Prostate gland (tissue), 2 donors: Measurements from ENCODE around the gene RNF115.
"Not testable (repeated sequence)": the region's sequence is repeated elsewhere in the genome, so short reads cannot be mapped to it uniquely, and the experiment has no call there.

Experiments
- CTCF ChIP-seq, 4 experiments: fragments of 200-600 bp in 2 of 4; fragments of 450-650 bp in 2 of 4; sonication (generic) in 2 of 4; IDR thresholded peaks; 1 replicate in 3 of 4; 2 replicates in 1 of 4; pipeline ENCODE4 v1.5.1; 2016 to 2019; ENCODE audit warnings: antibody characterized with exemption in 4 of 4, mild to moderate bottlenecking in 2 of 4, moderate library complexity in 2 of 4
- POLR2A ChIP-seq: fragments of 450-650 bp; IDR thresholded peaks from one replicate; pipeline ENCODE4 v1.6.1; 2016; ENCODE audit warnings: antibody characterized with exemption, mild to moderate bottlenecking

- TF ChIP-seq POLR2A; CTCF (IDR thresholded peaks at IDR 0.05): not testable (repeated sequence)
Observed at GRCh38 chr1:145768004-145768403, 55.9 kb downstream of the RNF115 start.
